Suppressor macrophage (primary cell): ENCODE measurements around the gene MYO7A.

ENCODE experiments used
- DNase-seq, 4 experiments: peaks; one replicate each; pipeline ENCODE4 v3.0.0-alpha.2; 2020 to 2022

The MYO7A gene

DNA sequence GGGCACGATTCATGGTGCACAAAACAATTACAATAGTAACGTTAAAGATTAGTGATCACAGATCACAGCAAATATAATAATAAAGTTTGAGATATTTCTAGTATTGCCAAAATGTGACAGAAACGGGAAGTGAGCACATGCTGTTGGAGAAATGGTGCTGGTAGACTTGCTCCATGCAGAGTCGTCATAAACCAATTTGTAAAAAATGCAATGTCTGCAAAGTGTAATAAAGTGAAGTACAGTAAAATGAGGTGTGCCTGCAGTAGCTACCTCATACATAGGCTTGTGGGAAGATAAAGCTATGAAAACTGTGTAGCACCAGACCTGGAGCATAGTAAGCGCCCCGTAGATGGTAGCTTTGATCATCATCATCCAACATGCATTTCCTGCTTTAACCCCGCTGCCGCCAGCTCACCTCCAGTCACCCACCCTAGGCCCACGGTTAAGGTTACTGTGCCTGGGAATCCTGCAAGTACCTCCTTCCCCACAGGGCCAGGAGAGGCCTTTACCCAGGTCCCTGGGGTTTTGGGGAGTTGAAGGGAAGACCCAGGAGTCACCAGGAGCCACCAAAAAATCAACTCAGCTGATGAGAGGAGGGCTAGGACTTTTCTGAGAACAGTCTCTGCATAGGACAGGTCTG, 59.2 kb downstream of the MYO7A start:
- peak in 3 of 4 experiments; percentile 15 to 40 (median 32) for DNase-seq

DNA sequence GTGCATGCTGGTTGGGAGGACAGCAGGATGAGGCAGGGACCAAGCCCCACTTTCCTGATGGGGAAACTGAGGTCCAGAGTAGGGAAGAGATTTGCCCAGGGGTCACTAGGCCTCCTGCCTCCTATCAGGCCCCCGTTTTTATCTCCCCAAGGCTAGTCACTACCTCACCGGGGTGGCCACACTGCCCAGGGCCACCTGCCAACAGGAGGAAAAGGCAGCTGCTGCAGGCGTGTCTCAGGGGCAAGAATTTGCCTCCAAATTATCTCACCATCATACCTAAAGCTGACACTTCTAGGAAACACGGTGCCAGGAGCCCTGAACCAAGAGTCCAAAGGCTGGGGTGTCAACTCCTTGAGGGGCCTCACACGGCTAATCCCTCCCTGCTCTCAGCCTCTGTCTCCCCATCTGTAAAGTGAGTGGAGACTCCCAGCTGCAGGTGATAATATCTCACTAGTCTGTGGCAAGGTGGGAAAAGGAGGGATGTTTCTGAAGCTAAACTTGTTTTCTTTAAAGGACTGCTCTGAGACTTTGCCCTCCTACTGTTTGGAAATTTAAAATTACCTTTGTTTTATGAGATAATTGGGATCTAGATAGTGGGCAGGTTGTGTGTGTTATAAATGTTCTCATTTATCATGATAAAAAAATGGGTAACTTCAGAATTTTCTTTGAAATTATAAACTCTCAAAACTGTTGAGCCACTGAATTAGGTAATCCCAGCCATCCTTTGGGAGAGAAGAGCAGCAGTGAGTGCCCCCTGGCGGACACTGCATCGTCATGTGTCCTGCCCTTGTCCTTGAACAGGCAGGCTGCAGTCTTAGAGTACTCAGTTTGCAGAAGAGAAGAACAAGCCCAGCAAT, 60.0 kb downstream of the MYO7A start:
- DNase-seq: peak; percentile 87 to 93 (median 90)

DNA sequence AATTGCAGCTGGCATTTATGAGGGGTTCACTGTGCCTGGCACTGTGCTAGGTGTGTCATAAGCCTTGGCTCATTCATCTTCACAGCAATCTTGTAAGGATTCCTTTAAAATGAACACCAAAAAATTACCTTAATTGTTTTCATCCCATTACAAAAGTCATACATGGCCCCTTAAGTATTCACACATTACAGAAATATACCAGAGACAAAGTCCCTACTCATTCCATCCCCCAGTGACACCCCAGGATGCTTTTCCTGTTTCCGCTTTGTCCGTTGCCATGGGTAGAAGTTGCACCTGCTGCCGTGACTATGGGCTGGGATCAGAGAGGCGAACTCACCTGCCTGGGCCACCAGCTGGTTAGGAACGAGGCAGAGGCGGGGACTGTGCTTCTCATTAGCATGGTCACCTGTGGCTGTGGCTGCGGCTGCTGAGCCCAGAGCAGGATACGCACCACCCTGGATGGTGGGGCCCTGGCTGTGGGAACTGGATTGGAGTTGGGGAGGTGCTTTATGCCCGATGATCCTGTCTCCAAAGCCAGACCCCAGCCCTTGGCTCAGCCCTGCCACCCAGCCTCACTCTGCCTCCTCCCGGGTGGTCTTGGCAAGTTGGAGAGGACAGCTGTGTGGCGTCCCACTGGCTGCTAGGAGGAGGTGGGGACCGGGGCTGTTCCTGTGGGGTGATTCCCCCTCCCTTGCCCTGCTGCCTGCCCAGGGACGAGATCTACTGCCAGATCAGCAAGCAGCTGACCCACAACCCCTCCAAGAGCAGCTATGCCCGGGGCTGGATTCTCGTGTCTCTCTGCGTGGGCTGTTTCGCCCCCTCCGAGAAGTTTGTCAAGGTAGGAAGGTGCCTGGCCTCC, 60.8 kb downstream of the MYO7A start:
- DNase-seq: no peak

DNA sequence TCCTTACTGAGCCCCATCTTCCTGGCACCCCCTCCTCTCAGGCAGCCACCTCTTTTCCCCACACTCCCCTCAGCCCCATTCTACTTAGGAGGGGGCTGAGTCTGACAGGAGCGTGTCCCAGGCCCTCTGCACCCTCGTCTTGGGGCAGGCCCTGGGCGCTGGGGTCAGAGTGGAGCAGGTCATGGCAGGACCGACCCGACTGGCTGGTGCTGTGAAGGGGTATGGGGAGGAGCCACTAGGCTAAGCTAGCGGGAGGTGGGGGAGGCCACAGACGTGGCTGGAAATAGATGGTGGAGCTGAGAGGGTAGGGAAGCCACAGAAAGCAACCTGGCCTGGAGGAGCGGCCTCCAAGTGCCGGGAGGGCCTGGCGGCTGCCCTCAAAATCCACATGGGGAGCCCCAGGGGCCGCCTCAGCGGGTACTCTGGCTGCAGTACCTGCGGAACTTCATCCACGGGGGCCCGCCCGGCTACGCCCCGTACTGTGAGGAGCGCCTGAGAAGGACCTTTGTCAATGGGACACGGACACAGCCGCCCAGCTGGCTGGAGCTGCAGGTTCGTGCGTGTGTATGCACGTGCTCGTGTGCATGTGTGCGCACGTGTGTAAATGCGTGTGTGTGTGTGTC, 61.7 kb downstream of the MYO7A start:
- no peak for DNase-seq

DNA sequence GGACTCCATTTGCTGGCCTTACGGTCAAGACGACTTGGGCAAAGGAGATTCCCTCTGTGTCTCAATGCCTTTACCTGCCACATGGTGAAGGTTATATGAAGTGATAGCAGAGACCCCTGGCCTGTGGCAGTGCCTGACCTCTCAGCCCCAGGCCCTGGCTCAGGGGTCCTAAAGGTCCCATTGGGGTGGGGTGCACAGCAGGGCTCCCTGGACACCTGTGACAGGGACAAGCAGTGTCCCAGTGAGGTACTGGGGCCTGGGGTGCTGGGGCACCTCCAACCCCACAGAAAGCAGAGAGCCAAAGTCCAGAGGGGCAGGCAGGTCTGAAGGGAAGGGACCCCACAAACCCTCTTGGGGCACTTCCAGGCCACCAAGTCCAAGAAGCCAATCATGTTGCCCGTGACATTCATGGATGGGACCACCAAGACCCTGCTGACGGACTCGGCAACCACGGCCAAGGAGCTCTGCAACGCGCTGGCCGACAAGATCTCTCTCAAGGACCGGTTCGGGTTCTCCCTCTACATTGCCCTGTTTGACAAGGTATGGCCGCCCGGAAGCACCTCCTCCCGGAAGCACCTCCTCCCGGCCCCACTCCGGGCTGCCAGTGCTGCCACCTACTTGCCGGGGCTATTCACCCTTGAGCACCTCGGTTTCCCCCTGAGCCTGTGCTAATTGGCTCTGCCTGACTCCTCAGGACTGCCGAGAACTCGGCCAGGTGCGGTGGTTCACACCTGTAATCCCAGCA, 62.5 kb downstream of the MYO7A start:
- DNase-seq: no peak

DNA sequence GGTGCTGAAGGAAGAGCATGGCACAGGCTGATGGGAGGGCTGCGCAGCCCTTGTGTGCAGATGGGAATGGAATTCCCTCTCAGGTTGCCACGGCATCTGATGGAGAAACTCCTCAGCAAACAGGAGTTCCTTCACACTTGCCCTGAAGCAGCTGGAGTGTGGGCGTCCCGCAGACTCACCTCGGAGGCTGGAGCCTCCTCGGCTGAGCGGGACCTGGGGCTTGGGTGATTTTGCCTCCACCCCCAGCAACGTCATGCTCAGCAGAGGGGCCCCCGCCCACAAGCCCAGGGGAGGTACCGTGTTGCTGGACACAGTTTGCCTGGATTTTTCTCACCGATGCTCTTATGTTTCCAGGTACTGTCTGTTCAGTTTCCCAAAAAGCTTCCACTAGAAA, 63.4 kb downstream of the MYO7A start:
- DNase-seq: no peak

DNA sequence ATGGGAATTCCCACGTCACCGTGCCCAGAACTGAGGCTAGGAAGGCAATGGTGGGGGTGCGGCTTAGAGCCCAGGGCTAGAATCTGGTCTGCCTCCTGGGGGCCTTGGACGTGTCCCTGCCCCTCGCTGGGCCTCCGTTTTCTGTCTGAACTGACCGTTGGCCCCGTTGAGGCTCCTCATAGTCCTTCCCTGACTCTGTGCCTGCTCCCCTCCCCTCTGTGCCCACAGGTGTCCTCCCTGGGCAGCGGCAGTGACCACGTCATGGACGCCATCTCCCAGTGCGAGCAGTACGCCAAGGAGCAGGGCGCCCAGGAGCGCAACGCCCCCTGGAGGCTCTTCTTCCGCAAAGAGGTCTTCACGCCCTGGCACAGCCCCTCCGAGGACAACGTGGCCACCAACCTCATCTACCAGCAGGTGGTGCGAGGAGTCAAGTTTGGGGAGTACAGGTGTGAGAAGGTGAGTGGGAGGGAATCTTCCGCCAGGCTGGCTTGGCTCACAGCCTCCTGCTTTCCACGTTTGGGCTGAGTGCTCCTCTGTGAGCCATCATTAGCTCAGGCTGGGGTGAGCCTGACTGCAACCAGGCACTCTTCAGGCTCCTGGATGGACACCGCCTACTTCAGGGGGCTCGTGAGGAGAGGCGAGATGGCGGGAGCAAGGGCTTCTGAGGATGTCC, 63.9 kb downstream of the MYO7A start:
- peak in 1 of 4 experiments; percentile 15 for DNase-seq

DNA sequence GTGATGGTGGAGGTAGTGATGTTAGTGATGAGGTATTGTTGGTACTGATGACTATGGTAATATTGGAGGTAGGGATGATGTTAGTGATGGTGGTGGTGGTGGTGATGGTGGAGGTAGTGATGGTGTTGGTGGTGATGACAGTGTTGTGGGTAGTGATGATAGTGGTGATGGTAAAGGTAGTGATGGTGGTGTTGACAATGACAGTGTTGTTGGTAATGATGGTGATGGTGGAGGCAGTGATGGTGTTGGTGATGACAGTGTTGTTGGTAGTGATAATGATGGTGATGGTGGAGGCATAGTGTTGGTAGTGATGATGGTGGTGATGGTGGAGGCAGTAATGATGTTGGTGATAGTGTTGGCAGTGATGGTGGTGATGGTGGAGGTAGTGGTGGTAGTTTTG, 65.1 kb downstream of the MYO7A start:
- no peak for DNase-seq

DNA sequence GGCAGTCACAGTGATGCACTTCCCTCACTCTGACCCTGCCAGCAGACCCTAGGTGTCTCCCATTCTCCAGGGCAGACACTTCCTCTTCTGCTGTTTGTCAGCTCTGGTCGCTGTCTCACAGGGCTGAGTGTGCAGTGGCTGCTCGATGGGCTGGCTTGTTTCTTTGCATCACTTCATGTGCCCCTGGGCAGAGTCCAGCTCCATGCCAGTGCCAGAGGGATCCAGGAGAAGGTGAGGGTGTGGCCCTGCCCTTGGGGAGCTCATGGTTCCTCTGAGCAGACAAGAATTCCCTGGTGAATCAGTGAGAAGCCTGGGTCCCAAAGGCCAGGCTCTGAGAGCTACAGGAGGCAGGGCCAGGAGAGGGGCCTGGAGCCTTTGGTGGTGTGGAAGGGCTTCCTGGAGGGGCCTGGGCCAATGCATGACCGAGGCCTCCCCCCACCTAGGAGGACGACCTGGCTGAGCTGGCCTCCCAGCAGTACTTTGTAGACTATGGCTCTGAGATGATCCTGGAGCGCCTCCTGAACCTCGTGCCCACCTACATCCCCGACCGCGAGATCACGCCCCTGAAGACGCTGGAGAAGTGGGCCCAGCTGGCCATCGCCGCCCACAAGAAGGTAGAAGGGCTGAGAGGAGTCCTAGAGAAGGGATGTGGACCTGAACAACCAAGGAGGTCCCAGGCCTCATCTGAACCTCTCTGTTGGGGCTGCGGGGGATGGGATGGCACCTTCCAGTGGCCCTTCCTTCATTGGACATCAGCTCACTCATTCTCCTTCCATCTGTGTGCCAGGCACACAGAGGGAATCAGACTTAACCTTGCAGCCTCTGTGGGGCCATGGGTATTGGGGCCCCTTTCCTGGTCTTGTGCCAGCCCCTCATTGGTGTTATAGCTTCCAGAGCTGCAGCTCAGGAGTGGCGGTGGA, 66.1 kb downstream of the MYO7A start:
- no peak for DNase-seq

DNA sequence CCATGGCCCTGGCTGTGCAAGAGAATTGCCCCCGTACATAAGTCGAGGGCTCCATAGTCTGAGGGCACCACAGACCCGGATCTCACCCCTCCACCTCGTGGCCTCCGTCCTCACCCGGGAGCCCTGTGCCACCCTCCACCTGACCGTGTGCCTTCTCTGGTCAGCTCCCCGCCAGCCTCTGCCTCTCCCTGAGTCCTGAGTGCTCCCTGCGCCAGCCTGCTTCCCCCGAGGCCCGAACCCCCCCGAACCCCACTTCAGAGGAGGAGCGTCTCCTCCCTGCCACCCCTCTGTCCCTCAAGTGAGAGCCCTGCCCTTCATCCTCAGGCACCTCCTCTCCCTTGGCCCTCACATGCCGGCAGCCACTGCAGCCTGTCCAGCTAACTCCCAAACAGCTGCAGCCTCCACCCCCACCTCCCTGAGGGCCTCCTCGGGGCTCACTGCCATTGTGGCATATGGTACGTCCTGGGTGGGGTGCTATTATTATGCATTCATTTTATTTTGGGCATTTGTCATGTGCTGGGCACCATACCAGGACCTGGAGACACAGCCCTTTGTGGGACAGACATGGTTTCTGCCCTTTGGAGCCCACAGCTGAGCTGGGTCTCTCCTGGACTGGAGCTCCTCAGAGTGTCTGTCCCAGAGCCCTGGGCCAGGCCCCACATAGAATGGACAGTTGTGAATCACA, 67.2 kb downstream of the MYO7A start:
- DNase-seq: no peak

DNA sequence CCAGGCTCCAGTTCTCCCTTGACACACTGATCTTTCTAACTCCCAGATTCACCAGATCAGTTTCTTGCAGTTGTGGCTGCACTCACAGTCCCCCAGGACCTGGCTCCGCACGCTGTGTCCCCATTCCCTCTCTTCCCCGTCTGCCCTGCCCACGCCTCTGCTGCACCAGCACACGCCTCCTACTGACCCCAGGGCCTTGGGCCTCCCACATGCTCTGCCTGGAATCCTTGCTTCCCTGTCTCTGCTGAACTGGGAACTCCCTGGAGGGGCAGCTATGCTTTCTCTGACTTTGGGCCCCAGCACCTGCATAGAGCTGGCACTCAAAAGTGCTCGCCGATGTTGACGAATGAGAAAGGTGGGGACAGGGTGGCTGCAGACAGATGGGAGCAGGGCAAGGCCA, 68.9 kb downstream of the MYO7A start:
- peak in 1 of 4 experiments; percentile 12 for DNase-seq

DNA sequence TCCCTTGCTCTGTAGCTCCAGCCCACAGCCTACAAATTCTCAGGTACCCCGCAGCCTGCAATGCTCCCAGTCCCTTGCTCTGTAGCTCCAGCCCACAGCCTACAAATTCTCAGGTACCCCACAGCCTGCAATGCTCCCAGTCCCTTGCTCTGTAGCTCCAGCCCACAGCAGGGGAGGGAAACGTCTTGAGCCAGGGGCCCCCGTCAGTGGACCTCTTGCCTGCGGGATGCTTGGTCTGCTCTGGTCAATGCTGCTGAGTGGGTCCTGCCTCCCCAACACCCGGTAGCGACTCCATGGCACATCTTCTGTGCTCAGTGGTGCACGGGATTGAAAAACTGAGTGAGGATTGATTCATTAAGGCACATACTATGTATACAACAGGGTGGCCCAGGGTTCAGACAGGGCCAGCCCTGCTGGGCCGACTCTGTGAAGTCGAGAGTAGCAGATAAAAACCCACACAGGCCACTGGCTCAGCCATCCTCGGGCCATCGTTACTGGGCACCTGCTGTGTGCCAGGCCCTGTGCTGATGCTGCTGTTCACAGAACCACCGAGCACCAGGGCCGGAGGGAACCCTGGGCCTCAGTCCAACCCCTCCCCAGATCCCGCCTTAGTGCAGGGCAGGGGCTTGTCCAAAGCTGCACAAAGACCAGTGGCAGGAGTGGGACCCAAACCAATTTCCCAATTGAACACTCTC, 69.7 kb downstream of the MYO7A start:
- no peak for DNase-seq

DNA sequence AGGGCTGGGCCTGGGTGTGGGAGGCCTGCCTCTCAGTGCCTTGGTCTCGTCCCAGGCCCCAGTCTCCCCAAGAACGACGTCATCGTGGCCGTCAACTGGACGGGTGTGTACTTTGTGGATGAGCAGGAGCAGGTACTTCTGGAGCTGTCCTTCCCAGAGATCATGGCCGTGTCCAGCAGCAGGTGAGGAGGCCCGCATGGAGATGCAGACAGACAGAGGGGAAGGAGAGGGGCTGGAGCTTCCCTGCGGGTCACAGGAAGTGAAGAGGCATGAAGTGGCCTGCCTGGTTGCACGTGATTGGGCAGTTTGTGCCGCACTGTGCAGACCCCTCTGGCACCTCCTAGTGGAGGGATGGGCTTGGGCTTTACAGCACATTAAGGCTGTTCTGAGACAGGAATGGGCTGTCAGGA, 70.4 kb downstream of the MYO7A start:
- DNase-seq: peak; percentile 10 to 45 (median 28)

DNA sequence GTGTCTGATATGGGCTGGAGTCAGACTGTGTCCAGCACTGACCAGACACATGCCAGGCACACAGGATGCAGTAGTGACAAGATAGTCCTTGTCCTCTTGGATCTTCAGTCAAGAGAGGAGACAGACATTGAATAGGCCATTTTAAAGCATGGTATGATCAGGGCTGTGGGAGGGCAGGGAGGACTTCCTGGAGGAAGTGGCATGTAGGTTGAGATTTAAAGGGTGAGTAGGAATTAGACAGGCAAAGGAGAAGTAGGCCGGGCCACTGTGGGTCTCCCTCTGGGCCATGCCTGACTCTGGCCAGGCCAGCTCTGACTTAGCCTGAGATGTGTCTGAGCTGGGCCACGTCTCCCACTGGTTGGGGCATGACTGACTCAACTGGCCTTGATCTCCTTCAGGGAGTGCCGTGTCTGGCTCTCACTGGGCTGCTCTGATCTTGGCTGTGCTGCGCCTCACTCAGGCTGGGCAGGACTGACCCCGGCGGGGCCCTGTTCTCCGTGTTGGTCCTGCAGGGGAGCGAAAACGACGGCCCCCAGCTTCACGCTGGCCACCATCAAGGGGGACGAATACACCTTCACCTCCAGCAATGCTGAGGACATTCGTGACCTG, 71.2 kb downstream of the MYO7A start:
- DNase-seq: peak; percentile 37 to 64 (median 60)

DNA sequence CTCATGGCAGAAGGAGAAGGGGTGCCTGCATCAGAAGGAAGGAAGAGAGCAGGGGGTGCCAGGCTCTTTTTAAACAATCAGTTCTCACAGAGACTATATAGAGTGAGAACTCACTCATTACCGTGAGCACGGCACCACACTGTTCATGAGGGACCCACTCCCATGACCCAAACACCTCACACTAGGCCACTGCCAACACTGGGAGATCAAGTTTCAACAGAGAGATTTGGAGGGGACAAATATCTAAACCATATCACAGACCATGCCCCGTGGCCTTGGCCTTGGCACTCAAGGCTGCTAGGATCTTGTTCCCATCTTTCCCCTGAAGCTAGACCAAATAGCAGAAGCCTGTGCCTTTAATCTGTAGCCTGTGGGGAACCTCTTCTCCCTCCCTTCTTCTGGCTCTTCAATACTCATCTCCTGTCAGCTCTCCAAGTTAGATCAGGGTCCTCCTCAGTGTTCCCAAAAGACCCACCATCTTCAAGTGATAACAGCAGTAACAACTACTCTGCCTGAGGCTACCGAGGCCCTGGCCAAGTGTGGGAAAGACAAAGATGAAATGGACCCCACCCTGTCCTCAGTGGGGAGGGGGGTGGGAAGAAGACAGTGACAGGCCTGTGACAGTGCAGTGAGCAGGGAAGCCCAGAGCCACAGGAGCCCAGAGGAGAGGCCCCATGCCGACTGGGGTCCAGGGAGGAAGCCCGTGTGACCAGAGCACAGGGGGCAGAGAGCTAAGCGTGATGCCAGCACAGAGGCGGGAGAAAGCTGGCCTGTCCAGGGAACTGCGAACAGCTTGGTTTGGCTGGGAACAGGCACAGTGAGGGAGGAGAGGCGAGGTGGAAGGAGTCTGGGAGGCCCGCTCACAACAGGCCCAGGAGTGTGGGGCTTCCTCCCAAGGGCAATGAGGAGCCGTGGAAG, 72.6 kb downstream of the MYO7A start:
- DNase-seq: no peak

DNA sequence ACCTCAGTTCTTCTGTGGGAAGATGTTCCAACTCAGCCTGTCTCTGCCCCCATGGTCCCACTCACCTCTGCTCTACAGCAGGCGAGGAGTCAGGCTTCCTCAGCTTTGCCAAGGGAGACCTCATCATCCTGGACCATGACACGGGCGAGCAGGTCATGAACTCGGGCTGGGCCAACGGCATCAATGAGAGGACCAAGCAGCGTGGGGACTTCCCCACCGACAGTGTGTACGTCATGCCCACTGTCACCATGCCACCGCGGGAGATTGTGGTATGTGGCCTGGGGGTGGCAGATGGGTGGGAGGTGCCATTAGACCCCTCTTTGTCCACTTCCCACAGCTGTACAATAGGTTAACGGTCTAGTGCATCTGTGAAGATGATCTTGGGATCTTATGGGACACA, 73.3 kb downstream of the MYO7A start:
- DNase-seq: no peak
